Endothelial cell (in vitro differentiated cells): ENCODE data around the gene ZNF628. TPM values are rescaled to one million over a fixed set of nuclear protein-coding genes. Genes with fewer than 3 reads are reported as not detected.

ENCODE experiments used
- DNase-seq: peaks from one replicate; pipeline ENCODE4 v3.0.0; 2021; ENCODE audit warnings: low spot score
- H3K27ac Mint-ChIP-seq: one replicate; pipeline ENCODE4 v1.8.0; 2021; ENCODE audit warnings: mixed read lengths, inconsistent platforms; ENCODE audit not compliant: unreplicated experiment
- H3K27me3 Mint-ChIP-seq: one replicate; pipeline ENCODE4 v1.8.0; 2021; ENCODE audit warnings: mild to moderate bottlenecking, moderate library complexity, mixed read lengths, inconsistent platforms; ENCODE audit not compliant: unreplicated experiment
- H3K36me3 Mint-ChIP-seq: one replicate; pipeline ENCODE4 v1.8.0; 2021; ENCODE audit warnings: mild to moderate bottlenecking, low read depth, mixed read lengths, inconsistent platforms; ENCODE audit not compliant: unreplicated experiment
- H3K4me1 Mint-ChIP-seq: one replicate; pipeline ENCODE4 v1.8.0; 2021; ENCODE audit warnings: mild to moderate bottlenecking, mixed read lengths, inconsistent platforms; ENCODE audit not compliant: unreplicated experiment
- H3K4me3 Mint-ChIP-seq: one replicate; pipeline ENCODE4 v1.8.0; 2021; ENCODE audit warnings: mild to moderate bottlenecking, mixed read lengths, inconsistent platforms; ENCODE audit not compliant: unreplicated experiment
- H3K9me3 Mint-ChIP-seq: one replicate; pipeline ENCODE4 v1.8.0; 2021; ENCODE audit warnings: mixed read lengths, inconsistent platforms; ENCODE audit not compliant: unreplicated experiment
- CTCF ChIP-seq: fragments of 200-600 bp; sonication (generic); IDR thresholded peaks from one replicate; pipeline ENCODE4 v1.5.0; 2021; ENCODE audit warnings: antibody characterized with exemption; ENCODE audit not compliant: unreplicated experiment
- total RNA-seq: library from RNA; stranded (reverse); fragmentation: NEBNext Ultra II Directional; extraction: Animal tissue kit (Norgen Biotek cat#: 25700); gene quantifications from one replicate; pipeline ENCODE4 v1.2.1, GENCODE V29; 2021; ENCODE audit not compliant: unreplicated experiment

The ZNF628 gene
- total RNA-seq, 1 donor from 2014 or later, result 8.7 TPM

GRCh38 chr19:55474269-55475265 is 1.9 kb upstream of the ZNF628 start:
- H3K4me3 Mint-ChIP-seq, result no peak overlapping the region
- H3K4me1 Mint-ChIP-seq, result peaks cover 11% of the 10 kb centered on the region
- H3K27ac Mint-ChIP-seq, result no peak overlapping the region
- H3K9me3 Mint-ChIP-seq, result no peaks in the 10 kb centered on the region
- no peak for DNase-seq
- TF ChIP-seq CTCF, result no peak
- H3K36me3 Mint-ChIP-seq, result peaks cover 12% of the 10 kb centered on the region
- peaks cover 22% of the 10 kb centered on the region for H3K27me3 Mint-ChIP-seq

- H3K36me3 Mint-ChIP-seq, result peaks cover 12% of the 10 kb centered on the region
- peaks cover 27% of the 10 kb centered on the region for H3K27me3 Mint-ChIP-seq
Observed at GRCh38 chr19:55477905-55478304, 1.5 kb downstream of the ZNF628 start.

GRCh38 chr19:55478364-55478763 is 1.9 kb downstream of the ZNF628 start:
- peak overlapping the region; percentile 72 for H3K4me3 Mint-ChIP-seq
- H3K36me3 Mint-ChIP-seq, result peaks cover 12% of the 10 kb centered on the region
- DNase-seq, result no peak
- no peaks in the 10 kb centered on the region for H3K9me3 Mint-ChIP-seq
- H3K27ac Mint-ChIP-seq, result no peak overlapping the region
- peaks cover 27% of the 10 kb centered on the region for H3K27me3 Mint-ChIP-seq
- peaks cover 11% of the 10 kb centered on the region for H3K4me1 Mint-ChIP-seq
- no peak for TF ChIP-seq CTCF

More at GRCh38 chr19:55477905-55478304, 1.5 kb downstream of the ZNF628 start:
- no peak for TF ChIP-seq CTCF
- Mint-ChIP-seq H3K9me3 (no peaks in the 10 kb centered on the region), H3K4me1 (peaks cover 11% of the 10 kb centered on the region), H3K4me3 (peak overlapping the region; percentile 72), H3K27ac (peak overlapping the region; percentile 52)
- DNase-seq, result no peak

- Mint-ChIP-seq H3K27me3 (peaks cover 27% of the 10 kb centered on the region), H3K4me1 (peaks cover 11% of the 10 kb centered on the region), H3K27ac (no peak overlapping the region), H3K36me3 (peaks cover 12% of the 10 kb centered on the region), H3K9me3 (no peaks in the 10 kb centered on the region), H3K4me3 (peak overlapping the region; percentile 72)
- no peak for DNase-seq
- no peak for TF ChIP-seq CTCF
Observed at GRCh38 chr19:55479045-55479444, 2.6 kb downstream of the ZNF628 start.
